Measurements from ENCODE around the gene ROR2. TPM values are rescaled to one million over a fixed set of nuclear protein-coding genes. Genes with fewer than 3 reads are reported as not detected.

ROR2 gene
- total and polyA plus RNA-seq, 2 of the 13 experiments (the other 11 are each of a cell fraction or from before 2014, with no cell fraction given) = not detected

GRCh38 chr9:91562416-91562815, 387.6 kb downstream of the ROR2 start:
- WGBS (ENCODE audit: low lambda C conversion rate) = 17% methylated on average over 3 of the region's 3 CpGs
- TF ChIP-seq NFATC3 (CRISPR knock-in tag; IDR thresholded peaks at IDR 0.05) = no peak
- no peak for TF ChIP-seq ZNF777 (CRISPR knock-in tag; IDR thresholded peaks at IDR 0.05)
- TF ChIP-seq, protein P1, sequence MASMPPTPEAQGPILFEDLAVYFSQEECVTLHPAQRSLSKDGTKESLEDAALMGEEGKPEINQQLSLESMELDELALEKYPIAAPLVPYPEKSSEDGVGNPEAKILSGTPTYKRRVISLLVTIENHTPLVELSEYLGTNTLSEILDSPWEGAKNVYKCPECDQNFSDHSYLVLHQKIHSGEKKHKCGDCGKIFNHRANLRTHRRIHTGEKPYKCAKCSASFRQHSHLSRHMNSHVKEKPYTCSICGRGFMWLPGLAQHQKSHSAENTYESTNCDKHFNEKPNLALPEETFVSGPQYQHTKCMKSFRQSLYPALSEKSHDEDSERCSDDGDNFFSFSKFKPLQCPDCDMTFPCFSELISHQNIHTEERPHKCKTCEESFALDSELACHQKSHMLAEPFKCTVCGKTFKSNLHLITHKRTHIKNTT (CRISPR knock-in tag; IDR thresholded peaks at IDR 0.05) = no peak
- no peak for TF ChIP-seq LCORL (IDR thresholded peaks at IDR 0.05)
- TF ChIP-seq LCORL (CRISPR knock-in tag; IDR thresholded peaks at IDR 0.05) = no peak
- in situ Hi-C loops (cut with HindIII; ENCODE audit: extremely low pct_ligation_motif_present, low pct_unique_long_range_greater_than_20kb) (no loop called here), intact Hi-C loops (cut with micrococcal nuclease; ENCODE audit: unreplicated experiment) (no loop called here)
- no TSS peak for BruUV-seq (replicated peaks)
- Histone ChIP-seq H3K79me2 (ENCODE audit: insufficient read depth, low read length) (no peaks in the 10 kb centered on the region), H3K27ac (ENCODE audit: extremely low read length, insufficient read depth, low read length) (no peak overlapping the region), H3K4me3 (replicated peaks in 1 of 3; ENCODE audit: insufficient read depth in 1 of 3, low read depth in 2 of 3, low read length in 3 of 3) (no peak overlapping the region), H3K4me2 (ENCODE audit: low read depth, low read length) (no peak overlapping the region), H2AFZ (ENCODE audit: low read length) (no peak overlapping the region), H3K9ac (ENCODE audit: insufficient read depth, low read depth, low read length) (no peak overlapping the region), H3K9me3 (ENCODE audit: low read length) (no peaks in the 10 kb centered on the region), H3K4me1 (ENCODE audit: insufficient read depth, low read length) (no peaks in the 10 kb centered on the region), H3K36me3 (replicated peaks in 1 of 2; ENCODE audit: control insufficient read depth in 1 of 2, insufficient read depth in 2 of 2, low read length in 2 of 2) (no peaks in the 10 kb centered on the region), H3K27me3 (ENCODE audit: control insufficient read depth in 1 of 2, insufficient read depth in 2 of 2, low read length in 2 of 2) (no peaks in the 10 kb centered on the region), H4K20me1 (ENCODE audit: insufficient read depth, low read length) (no peaks in the 10 kb centered on the region)
- DNase-seq (ENCODE audit: low spot score) (no peak), FAIRE-seq (no peak), ATAC-seq (no peak)
- POLR2A ChIA-PET = no interaction called here
- CTCF ChIA-PET (ENCODE audit: low intra/inter-chr PET ratio, low total read pairs) = no interaction called here

- FAIRE-seq (no peak), ATAC-seq (no peak), DNase-seq (ENCODE audit: low spot score) (no peak)
- intact Hi-C loops (cut with micrococcal nuclease; ENCODE audit: unreplicated experiment) (no loop called here), in situ Hi-C loops (cut with HindIII; ENCODE audit: extremely low pct_ligation_motif_present, low pct_unique_long_range_greater_than_20kb) (no loop called here)
- ChIA-PET POLR2A (no interaction called here), CTCF (ENCODE audit: low intra/inter-chr PET ratio, low total read pairs) (no interaction called here)
- H3K9ac ChIP-seq (ENCODE audit: insufficient read depth, low read depth, low read length) = no peak overlapping the region
- BruUV-seq (replicated peaks) = no TSS peak
- H2AFZ ChIP-seq (ENCODE audit: low read length) = no peak overlapping the region
- no peak overlapping the region for H3K27ac ChIP-seq (ENCODE audit: extremely low read length, insufficient read depth, low read length)
- H3K9me3 ChIP-seq (ENCODE audit: low read length) = no peaks in the 10 kb centered on the region
- H3K36me3 ChIP-seq (replicated peaks in 1 of 2; ENCODE audit: control insufficient read depth in 1 of 2, insufficient read depth in 2 of 2, low read length in 2 of 2) = no peaks in the 10 kb centered on the region
- H3K4me2 ChIP-seq (ENCODE audit: low read depth, low read length) = no peak overlapping the region
- no peaks in the 10 kb centered on the region for H3K79me2 ChIP-seq (ENCODE audit: insufficient read depth, low read length)
- no peaks in the 10 kb centered on the region for H3K27me3 ChIP-seq (ENCODE audit: control insufficient read depth in 1 of 2, insufficient read depth in 2 of 2, low read length in 2 of 2)
- H4K20me1 ChIP-seq (ENCODE audit: insufficient read depth, low read length) = no peaks in the 10 kb centered on the region
- no peaks in the 10 kb centered on the region for H3K4me1 ChIP-seq (ENCODE audit: insufficient read depth, low read length)
- no peak overlapping the region for H3K4me3 ChIP-seq (replicated peaks in 1 of 3; ENCODE audit: insufficient read depth in 1 of 3, low read depth in 2 of 3, low read length in 3 of 3)
- TF ChIP-seq BRD4 (CRISPR knock-in tag; IDR thresholded peaks at IDR 0.05) = no peak
- no peak for TF ChIP-seq CBX1 (IDR thresholded peaks at IDR 0.05; ENCODE audit: low read depth)
- TF ChIP-seq SAP130 (CRISPR knock-in tag; IDR thresholded peaks at IDR 0.05; ENCODE audit: low read depth) = no peak
- no peak for TF ChIP-seq ZNF709 (CRISPR knock-in tag; IDR thresholded peaks at IDR 0.05)
- no peak for TF ChIP-seq PITX1 (CRISPR knock-in tag; IDR thresholded peaks at IDR 0.05)
- no peak for TF ChIP-seq PAF1 (CRISPR knock-in tag; IDR thresholded peaks at IDR 0.05)
- no peak for TF ChIP-seq ZNF282 (IDR thresholded peaks at IDR 0.05; ENCODE audit: partially characterized antibody)
- WGBS (ENCODE audit: low lambda C conversion rate) = 2% methylated on average over 2 of the region's 2 CpGs
Observed at GRCh38 chr9:91560301-91560700, 389.7 kb downstream of the ROR2 start.
